Placental pericyte (primary cell): ENCODE measurements around the gene KCNN3. TPM values are rescaled to one million over a fixed set of nuclear protein-coding genes. Genes with fewer than 3 reads are reported as not detected.

Source experiments
- total RNA-seq: library from RNA; depleted of rRNA; stranded (reverse); fragments of >200 nt; gene quantifications from 2 replicates; pipeline ENCODE4 v1.2.3, GENCODE V29; 2012

KCNN3 gene
- total RNA-seq, result under 0.01 TPM in 1 of 2 replicates, not detected in the other

GRCh38 chr1:154870115-154870571 is at the start of gene KCNN3:
TSS of gene KCNN3 (minus strand) at chr1:154870281. CDS start at chr1:154869964, 317 bp downstream.

Other genes with a start within 250 kb of the KCNN3 start
- gene PMVK, start 66.4 kb upstream of the KCNN3 start, total RNA-seq, result 6.3 and 7.0 TPM in 2 replicates
- 35.4 and 80.8 TPM in 2 replicates for gene PBXIP1, start 85.8 kb upstream of the KCNN3 start, total RNA-seq
- 18.8 and 20.4 TPM in 2 replicates for gene PYGO2, start 91.5 kb upstream of the KCNN3 start, total RNA-seq
- 325 and 447 TPM in 2 replicates for gene SHC1, start 100.5 kb upstream of the KCNN3 start, total RNA-seq
- 17.7 and 101 TPM in 2 replicates for gene CKS1B, start 104.4 kb upstream of the KCNN3 start, total RNA-seq
- 23.4 and 36.7 TPM in 2 replicates for gene FLAD1, start 113.1 kb upstream of the KCNN3 start, total RNA-seq
- 0.86 TPM in 1 of 2 replicates, not detected in the other for gene LENEP, start 123.3 kb upstream of the KCNN3 start, total RNA-seq
- 30.4 and 31.4 TPM in 2 replicates for gene ZBTB7B, start 132.5 kb upstream of the KCNN3 start, total RNA-seq
- 0.66 TPM in 1 of 2 replicates, not detected in the other for gene DCST2, start 163.5 kb upstream of the KCNN3 start, total RNA-seq
- not detected in 2 replicates for gene DCST1, start 163.5 kb upstream of the KCNN3 start, total RNA-seq
- 53.7 and 63.5 TPM in 2 replicates for gene ADAM15, start 181.0 kb upstream of the KCNN3 start, total RNA-seq
- 2.0 and 3.0 TPM in 2 replicates for gene EFNA4, start 193.5 kb upstream of the KCNN3 start, total RNA-seq
- gene EFNA3, start 208.6 kb upstream of the KCNN3 start, total RNA-seq, result 0.43 and 0.66 TPM in 2 replicates